Measurements from ENCODE around the gene ZBTB22.

- no peak for TF ChIP-seq SP1 (IDR thresholded peaks at IDR 0.05)
- TF ChIP-seq SUZ12 (IDR thresholded peaks at IDR 0.05): no peak
- TF ChIP-seq FOXA1 (IDR thresholded peaks at IDR 0.05): no peak
- TF ChIP-seq ARNT (IDR thresholded peaks at IDR 0.05): no peak
- TF ChIP-seq BHLHE40 (IDR thresholded peaks at IDR 0.05; ENCODE audit: borderline replicate concordance): no peak
- TF ChIP-seq ZNF384 (IDR thresholded peaks at IDR 0.05): no peak
- TF ChIP-seq ELF4 (IDR thresholded peaks at IDR 0.05): no peak
- no peak for TF ChIP-seq TARDBP (IDR thresholded peaks at IDR 0.05)
- TF ChIP-seq FOXM1 (IDR thresholded peaks at IDR 0.05; ENCODE audit: borderline replicate concordance): no peak
- no peak for TF ChIP-seq PKNOX1 (IDR thresholded peaks at IDR 0.05)
- no peak for TF ChIP-seq FOXK2 (IDR thresholded peaks at IDR 0.05)
- no peak for TF ChIP-seq NFRKB (IDR thresholded peaks at IDR 0.05)
- no peak for TF ChIP-seq CTBP1 (IDR thresholded peaks at IDR 0.05; ENCODE audit: borderline replicate concordance)
Measured at GRCh38 chr6:33277663-33278391, 39.7 kb downstream of the ZBTB22 start.

Measured in HEK293T (cell line).